Upper lobe of left lung (tissue), 6 donors: ENCODE measurements around the gene CADPS. TPM values are rescaled to one million over a fixed set of nuclear protein-coding genes. Genes with fewer than 3 reads are reported as not detected.

ENCODE experiments used
- ATAC-seq, 2 donors: fragments of 200-7000 bp; cut with Tn5 transposase; one replicate each; pipeline ENCODE4 v1.9.1; 2022; ENCODE audit warnings: mild to moderate bottlenecking in 2 of 2, moderate library complexity in 2 of 2; ENCODE audit not compliant: low FRiP score in 2 of 2
- DNase-seq, 2 donors: peaks; one replicate each; pipeline ENCODE4 v3.0.0-alpha.2; 2019 to 2020
- H3K27ac ChIP-seq, 4 donors: fragments of 200-600 bp; sonication (generic); one replicate each; pipeline ENCODE4 v1.5.1; 2016 to 2019
- H3K27me3 ChIP-seq, 4 donors: fragments of 200-600 bp; sonication (generic); one replicate each; pipeline ENCODE4 v1.5.1; 2017 to 2019
- H3K36me3 ChIP-seq, 4 donors: fragments of 200-600 bp; sonication (generic); one replicate each; pipeline ENCODE4 v1.5.1; 2016 to 2019
- H3K4me1 ChIP-seq, 4 donors: fragments of 200-600 bp; sonication (generic); one replicate each; pipeline ENCODE4 v1.5.1; 2018 to 2019
- H3K4me3 ChIP-seq, 4 donors: fragments of 200-600 bp; sonication (generic); one replicate each; pipeline ENCODE4 v1.5.1; 2017 to 2019; ENCODE audit warnings: mild to moderate bottlenecking in 2 of 4, moderate library complexity in 1 of 4
- H3K9me3 ChIP-seq, 4 donors: fragments of 200-600 bp; sonication (generic); one replicate each; pipeline ENCODE4 v1.5.1; 2018 to 2019
- EP300 ChIP-seq, 4 donors: sonication (generic); formaldehyde crosslinking; IDR thresholded peaks; one replicate each; pipeline ENCODE4 v1.5.1; 2017; ENCODE audit warnings: antibody characterized with exemption in 4 of 4, control low read depth in 2 of 4
- POLR2A ChIP-seq, 4 donors: fragments of 450-650 bp; IDR thresholded peaks; one replicate each; pipeline ENCODE4 v1.5.1; 2016 to 2017; ENCODE audit warnings: antibody characterized with exemption in 4 of 4, mild to moderate bottlenecking in 2 of 4
- POLR2AphosphoS5 ChIP-seq, 2 donors: sonication (generic); formaldehyde crosslinking; IDR thresholded peaks; one replicate each; pipeline ENCODE4 v1.5.1; 2017; ENCODE audit warnings: antibody characterized with exemption in 2 of 2
- WGBS, 2 donors: methylation state at CpG; one replicate each; pipeline ENCODE4 v1.1.5; 2017 to 2018; 5-methylcytosine and 5-hydroxymethylcytosine counted together
- total RNA-seq, 6 donors: library from RNA; depleted of rRNA in 4 of 6; stranded (reverse); fragments of >200 nt in 4 of 6; gene quantifications; one replicate each; pipeline versions ENCODE4 v1.1.0 to v1.2.1, GENCODE V29; 2016 to 2021
- TF ChIP-seq, protein P1 (sequence below), 6 experiments: fragments of 450-650 bp in 4 of 6; fragments of 200-600 bp in 2 of 6; sonication (generic) in 2 of 6; IDR thresholded peaks; one replicate each; pipeline ENCODE4 v1.5.1; 2016 to 2019; ENCODE audit warnings: antibody characterized with exemption in 6 of 6
- donor health status: DM: no; HTN: no; CAD: no; lungs with moderate emphysema.
- donor health status: DM: no; HTN: yes; CAD: no; lungs with severe emphysema.

The CADPS gene
- total RNA-seq, 6 donors from 2014 or later = 0.29 to 1.5 (median 1.2) TPM; not detected in 3

DNA sequence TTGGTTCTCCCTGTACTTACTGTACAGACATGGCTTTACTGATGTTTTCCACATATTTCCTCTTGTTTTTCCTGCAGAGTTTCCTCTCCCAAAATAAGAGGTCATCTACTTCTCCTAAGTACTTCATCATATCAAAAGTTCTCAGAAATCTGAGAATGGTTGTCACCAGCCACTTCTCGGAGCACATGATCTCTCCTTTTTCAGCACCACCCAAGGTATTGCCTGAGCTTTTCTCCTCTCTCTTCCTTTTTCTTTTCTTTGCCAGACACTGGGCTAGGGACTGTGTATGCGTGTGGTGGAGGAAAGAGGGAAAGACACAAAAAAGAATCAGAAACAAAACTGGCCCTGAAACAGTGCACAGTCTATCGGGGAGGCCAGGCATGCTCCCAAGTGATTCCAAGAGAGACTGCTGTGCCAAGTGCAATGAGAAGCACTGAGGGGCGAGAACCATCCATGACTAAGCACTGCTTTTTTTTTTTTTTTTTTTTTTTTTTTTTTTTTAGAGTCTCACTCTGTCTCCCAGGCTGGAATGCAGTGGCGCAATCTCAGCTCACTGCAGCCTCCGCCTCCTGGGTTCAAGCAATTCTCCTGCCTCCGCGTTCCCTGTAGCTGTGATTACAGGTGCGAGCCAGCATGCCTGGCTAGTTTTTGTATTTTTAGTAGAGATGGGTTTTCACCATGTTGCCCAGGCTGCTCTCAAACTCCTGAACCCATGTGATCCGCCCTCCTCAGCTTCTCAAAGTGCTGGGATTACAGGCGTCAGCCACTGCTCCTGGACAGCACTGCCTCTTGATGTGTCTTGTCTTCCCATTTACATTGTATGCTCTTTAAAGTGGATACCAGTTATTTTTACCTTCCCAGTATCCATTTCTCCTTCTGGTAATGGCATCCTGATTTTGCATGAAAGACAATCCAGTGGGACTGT is 307.9 kb downstream of the CADPS start:
- no peak overlapping the region for H3K4me3 ChIP-seq
- peak overlapping the region in 3 of 4 donors; percentile 4 to 67 (median 58) for H3K27ac ChIP-seq
- no peak for TF ChIP-seq EP300 (IDR thresholded peaks at IDR 0.05)
- TF ChIP-seq POLR2A (IDR thresholded peaks at IDR 0.05) = no peak
- TF ChIP-seq POLR2AphosphoS5 (IDR thresholded peaks at IDR 0.05) = no peak
- TF ChIP-seq, protein P1, sequence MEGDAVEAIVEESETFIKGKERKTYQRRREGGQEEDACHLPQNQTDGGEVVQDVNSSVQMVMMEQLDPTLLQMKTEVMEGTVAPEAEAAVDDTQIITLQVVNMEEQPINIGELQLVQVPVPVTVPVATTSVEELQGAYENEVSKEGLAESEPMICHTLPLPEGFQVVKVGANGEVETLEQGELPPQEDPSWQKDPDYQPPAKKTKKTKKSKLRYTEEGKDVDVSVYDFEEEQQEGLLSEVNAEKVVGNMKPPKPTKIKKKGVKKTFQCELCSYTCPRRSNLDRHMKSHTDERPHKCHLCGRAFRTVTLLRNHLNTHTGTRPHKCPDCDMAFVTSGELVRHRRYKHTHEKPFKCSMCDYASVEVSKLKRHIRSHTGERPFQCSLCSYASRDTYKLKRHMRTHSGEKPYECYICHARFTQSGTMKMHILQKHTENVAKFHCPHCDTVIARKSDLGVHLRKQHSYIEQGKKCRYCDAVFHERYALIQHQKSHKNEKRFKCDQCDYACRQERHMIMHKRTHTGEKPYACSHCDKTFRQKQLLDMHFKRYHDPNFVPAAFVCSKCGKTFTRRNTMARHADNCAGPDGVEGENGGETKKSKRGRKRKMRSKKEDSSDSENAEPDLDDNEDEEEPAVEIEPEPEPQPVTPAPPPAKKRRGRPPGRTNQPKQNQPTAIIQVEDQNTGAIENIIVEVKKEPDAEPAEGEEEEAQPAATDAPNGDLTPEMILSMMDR (IDR thresholded peaks at IDR 0.05) = no peak
- peak in 1 of 2 donors; percentile 54 for DNase-seq
- peak; percentile 85 to 91 for ATAC-seq
- WGBS, 2 donors = 41 to 44% methylated on average over 11 of the region's 11 CpGs
- H3K36me3 ChIP-seq = no peaks in the 10 kb centered on the region
- H3K4me1 ChIP-seq = peaks cover 0 to 8% (median 3%) of the 10 kb centered on the region in 4 donors
- no peaks in the 10 kb centered on the region for H3K9me3 ChIP-seq
- H3K27me3 ChIP-seq = no peaks in the 10 kb centered on the region

- DNase-seq (no peak), ATAC-seq (no peak)
- Histone ChIP-seq H3K27me3 (no peaks in the 10 kb centered on the region), H3K9me3 (no peaks in the 10 kb centered on the region), H3K36me3 (no peaks in the 10 kb centered on the region), H3K4me3 (no peak overlapping the region), H3K27ac (no peak overlapping the region), H3K4me1 (peaks cover 0 to 8% (median 3%) of the 10 kb centered on the region in 4 donors)
- TF ChIP-seq, protein P1 (IDR thresholded peaks at IDR 0.05) = no peak
- no peak for TF ChIP-seq EP300 (IDR thresholded peaks at IDR 0.05)
- TF ChIP-seq POLR2A (IDR thresholded peaks at IDR 0.05) = no peak
- no peak for TF ChIP-seq POLR2AphosphoS5 (IDR thresholded peaks at IDR 0.05)
- 69 to 71% methylated on average over 5 to 6 of the region's 6 CpGs for WGBS, 2 donors
Measured at GRCh38 chr3:62566022-62566557, 309.1 kb downstream of the CADPS start.

DNA sequence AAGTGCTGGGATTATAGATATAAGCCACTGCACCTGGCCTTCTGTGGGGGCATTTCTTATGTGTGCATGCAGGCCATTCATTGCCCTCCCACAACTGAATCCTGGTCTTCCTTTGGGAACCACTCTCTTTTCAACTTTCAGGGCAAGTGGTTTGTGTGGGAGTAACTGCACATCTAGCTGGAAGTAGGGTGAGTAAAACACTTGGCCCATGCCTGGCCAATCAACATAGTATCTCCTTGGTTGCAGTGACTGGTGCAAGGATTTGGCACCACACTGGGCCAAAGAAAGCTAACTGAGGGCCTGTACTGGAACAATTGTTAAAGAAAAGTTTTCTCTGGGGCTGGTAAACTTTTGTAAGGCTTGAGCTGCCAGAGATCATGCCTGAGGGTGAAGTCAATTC is 312.6 kb downstream of the CADPS start:
- peaks cover 0 to 8% (median 2%) of the 10 kb centered on the region in 4 donors for H3K4me1 ChIP-seq
- H3K36me3 ChIP-seq = no peaks in the 10 kb centered on the region
- H3K4me3 ChIP-seq = no peak overlapping the region
- ATAC-seq = no peak
- no peak for DNase-seq
- no peaks in the 10 kb centered on the region for H3K27me3 ChIP-seq
- H3K9me3 ChIP-seq = no peaks in the 10 kb centered on the region
- TF ChIP-seq POLR2AphosphoS5 (IDR thresholded peaks at IDR 0.05) = no peak
- no peak for TF ChIP-seq EP300 (IDR thresholded peaks at IDR 0.05)
- TF ChIP-seq, protein P1 (IDR thresholded peaks at IDR 0.05) = no peak
- TF ChIP-seq POLR2A (IDR thresholded peaks at IDR 0.05) = no peak
- H3K27ac ChIP-seq = no peak overlapping the region

DNA sequence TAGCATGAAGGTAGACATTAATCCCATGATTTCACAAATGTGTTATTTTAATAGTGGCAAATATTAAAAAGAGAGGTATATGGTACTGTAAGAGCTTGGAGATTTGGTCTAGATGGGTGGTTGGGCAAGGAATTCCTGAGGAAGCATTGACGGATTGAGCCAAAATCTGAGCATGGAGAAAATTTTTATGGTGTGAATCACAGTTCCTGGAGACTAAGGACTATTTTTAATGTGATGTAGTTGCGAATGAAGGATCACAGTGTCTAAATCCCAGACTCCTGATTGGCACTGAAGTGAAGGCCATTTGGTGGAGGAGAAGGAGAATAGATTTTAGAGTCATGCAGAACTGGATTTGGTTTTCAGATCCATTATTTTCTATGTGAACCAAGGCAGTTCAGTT is 313.2 kb downstream of the CADPS start:
- WGBS, 2 donors = 56 to 62% methylated on average over 2 of the region's 2 CpGs
- no peak for TF ChIP-seq EP300 (IDR thresholded peaks at IDR 0.05)
- no peak for TF ChIP-seq POLR2AphosphoS5 (IDR thresholded peaks at IDR 0.05)
- TF ChIP-seq POLR2A (IDR thresholded peaks at IDR 0.05) = no peak
- TF ChIP-seq, protein P1 (IDR thresholded peaks at IDR 0.05) = no peak
- no peak for ATAC-seq

More for the DNA sequence above, 313.2 kb downstream of the CADPS start:
- no peak for DNase-seq
- H3K4me3 ChIP-seq = no peak overlapping the region
- peaks cover 0 to 6% (median 1%) of the 10 kb centered on the region in 4 donors for H3K4me1 ChIP-seq
- no peak overlapping the region for H3K27ac ChIP-seq
- H3K36me3 ChIP-seq = no peaks in the 10 kb centered on the region
- H3K27me3 ChIP-seq = no peaks in the 10 kb centered on the region
- no peaks in the 10 kb centered on the region for H3K9me3 ChIP-seq
